Retinal pigment epithelial cell (primary cell): Measurements from ENCODE around the gene SCUBE1.

Experiments used
- DNase-seq: peaks from one replicate; pipeline ENCODE4 v3.0.0-alpha.2; 2010; ENCODE audit warnings: low read depth
- H3K4me3 ChIP-seq: 2 replicates; pipeline ENCODE4 v1.5.1; 2011; ENCODE audit warnings: mild to moderate bottlenecking, low read length, control low read depth, moderate library complexity
- TF ChIP-seq, protein P1 (sequence below): conservative IDR thresholded peaks from 2 replicates; pipeline ENCODE4 v1.5.1; 2011; ENCODE audit warnings: low read depth, low read length, control low read depth, inconsistent platforms

The SCUBE1 gene

DNA sequence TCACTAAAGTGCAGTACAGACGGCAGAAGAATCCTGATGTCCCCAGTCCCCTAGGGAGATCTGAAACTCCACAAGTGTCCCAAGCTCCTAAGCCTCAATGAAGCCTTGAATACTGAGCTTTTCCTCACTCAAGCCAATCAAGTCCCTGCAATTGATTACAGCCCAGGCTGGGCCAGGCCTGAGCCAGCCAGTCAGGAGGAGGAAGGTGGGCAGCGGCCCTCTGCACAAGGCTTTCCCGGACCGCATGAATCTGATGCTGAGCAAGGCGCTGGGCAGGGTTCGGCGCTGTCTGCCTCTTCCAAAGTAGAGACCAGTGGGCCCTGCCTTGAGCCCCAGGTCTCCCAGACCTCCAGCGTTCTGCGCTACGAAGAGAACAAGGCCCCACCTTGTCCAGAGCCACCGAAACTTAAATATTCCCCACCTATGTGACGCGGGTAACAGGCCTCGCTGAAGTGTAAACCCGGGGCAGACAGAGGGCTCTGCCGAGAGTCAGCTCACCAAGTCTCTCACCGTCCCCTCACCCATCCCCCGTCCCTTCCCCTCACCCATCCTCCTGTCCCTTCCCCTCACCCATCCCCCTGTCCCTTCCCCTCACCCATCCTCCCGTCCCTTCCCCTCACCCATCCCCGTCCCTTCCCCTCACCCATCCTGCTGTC lies 63.2 kb downstream of the SCUBE1 start:
- DNase-seq: no peak
- H3K4me3 ChIP-seq: no peak overlapping the region
- TF ChIP-seq, protein P1, sequence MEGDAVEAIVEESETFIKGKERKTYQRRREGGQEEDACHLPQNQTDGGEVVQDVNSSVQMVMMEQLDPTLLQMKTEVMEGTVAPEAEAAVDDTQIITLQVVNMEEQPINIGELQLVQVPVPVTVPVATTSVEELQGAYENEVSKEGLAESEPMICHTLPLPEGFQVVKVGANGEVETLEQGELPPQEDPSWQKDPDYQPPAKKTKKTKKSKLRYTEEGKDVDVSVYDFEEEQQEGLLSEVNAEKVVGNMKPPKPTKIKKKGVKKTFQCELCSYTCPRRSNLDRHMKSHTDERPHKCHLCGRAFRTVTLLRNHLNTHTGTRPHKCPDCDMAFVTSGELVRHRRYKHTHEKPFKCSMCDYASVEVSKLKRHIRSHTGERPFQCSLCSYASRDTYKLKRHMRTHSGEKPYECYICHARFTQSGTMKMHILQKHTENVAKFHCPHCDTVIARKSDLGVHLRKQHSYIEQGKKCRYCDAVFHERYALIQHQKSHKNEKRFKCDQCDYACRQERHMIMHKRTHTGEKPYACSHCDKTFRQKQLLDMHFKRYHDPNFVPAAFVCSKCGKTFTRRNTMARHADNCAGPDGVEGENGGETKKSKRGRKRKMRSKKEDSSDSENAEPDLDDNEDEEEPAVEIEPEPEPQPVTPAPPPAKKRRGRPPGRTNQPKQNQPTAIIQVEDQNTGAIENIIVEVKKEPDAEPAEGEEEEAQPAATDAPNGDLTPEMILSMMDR: no peak

DNA sequence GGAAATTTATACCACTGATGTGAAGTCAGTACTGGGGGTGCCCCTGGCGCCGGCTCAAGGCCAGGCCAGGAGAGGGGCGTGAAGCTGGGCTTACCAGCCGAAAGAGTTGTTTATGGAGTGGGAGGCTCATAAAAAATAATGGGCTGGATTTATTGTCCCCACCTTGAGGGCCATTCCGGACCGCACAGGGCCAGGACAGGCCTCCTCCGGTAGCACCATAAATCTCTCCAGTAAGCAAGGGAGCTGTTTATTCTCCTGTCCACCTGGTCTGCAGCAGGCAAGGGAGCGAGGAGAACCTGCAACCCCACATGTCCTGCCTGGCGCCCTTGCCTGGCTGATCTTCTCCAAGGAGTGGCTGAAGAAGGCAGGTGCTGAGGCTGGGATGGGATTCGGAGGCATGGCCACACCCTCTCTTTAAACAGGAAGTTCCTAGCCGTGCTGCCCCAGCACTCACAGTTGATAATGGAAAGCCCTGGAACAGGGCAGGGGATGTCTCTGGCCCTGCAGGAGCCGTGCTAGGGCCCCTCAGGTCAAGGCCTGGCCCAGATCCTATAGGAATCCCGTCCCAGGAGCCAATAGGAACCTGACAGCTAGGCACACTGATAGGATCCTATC lies 65.1 kb downstream of the SCUBE1 start:
- DNase-seq: no peak

DNA sequence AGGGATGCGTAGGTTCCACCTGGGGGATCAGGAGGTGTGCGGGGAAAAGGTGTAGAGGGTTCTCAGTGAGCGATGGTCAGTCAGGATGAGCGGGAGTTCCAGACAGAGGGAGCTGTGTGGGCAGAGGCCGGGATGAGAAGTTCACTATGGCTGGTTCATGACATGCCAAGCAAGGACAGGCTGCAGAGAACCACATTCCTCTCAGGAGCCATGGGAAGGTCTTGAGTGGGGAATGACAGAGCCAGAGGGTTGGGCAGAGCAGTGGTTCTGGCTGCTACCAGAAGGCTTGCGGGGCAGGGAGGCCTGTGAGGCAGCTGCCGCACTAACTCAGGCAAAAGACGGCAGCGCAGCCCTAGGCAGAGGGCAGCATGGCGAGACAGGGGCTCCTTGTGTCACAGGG lies 66.1 kb downstream of the SCUBE1 start:
- no peak overlapping the region for H3K4me3 ChIP-seq
- TF ChIP-seq, protein P1: no peak
- DNase-seq: no peak

More for the DNA sequence above, 65.1 kb downstream of the SCUBE1 start:
- H3K4me3 ChIP-seq: no peak overlapping the region
- TF ChIP-seq, protein P1: no peak

DNA sequence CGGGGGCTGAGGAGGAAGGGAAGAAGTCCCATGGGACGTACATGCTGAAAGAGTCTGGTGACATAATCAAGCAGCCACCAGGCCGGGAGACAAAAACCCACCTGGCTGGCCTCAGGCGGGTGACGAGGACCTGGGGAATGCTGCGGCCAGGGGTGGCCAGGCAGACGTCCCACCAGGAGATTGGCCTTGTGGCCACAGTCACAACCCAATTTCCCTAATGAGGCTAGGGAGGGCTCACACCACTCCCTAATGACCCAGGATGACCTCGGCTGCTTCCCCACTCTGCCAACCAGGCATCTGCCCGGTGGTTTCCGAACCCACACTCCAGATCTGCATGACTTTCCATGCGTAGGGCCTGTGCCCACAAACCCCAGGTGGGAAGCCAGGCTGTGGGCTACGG lies 66.9 kb downstream of the SCUBE1 start:
- H3K4me3 ChIP-seq: no peak overlapping the region
- no peak for DNase-seq
- TF ChIP-seq, protein P1: no peak

DNA sequence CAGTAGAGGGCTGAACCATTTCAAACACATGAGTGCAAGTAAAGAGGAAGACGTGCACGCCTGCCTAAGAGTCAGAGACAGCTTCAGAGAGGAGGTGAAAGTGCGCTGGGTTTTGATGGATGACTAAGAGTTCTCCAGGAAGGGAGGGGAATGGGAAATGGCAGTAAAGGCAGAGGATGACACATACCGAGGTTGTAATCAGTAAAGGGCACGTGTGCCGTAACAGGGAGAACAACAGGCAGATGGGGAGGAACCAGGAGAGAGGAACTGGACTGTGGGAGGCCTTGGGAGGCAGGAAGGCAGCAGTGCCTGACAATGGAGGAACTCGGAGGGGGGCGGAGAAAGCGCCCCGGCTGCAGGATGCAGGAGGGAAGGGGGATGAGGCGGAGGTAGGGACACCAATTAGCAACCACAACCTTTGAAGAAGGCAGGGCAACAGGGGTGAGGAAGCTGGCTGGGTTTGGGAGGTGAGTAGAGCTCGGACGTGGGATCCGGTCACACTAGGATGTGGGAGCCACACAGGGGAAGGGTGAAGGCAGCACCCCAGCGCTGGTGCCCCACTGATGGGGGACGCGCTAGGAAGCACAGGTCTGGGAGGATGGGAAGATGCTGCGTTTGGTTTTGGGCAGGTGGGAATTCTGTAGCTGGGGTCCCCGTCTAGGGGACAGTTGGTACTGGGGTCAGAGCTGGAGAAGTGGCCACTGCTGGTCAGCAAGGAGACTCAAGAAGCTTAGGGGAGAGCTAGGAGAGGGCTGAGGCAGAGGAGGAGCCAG lies 67.4 kb downstream of the SCUBE1 start:
- TF ChIP-seq, protein P1: no peak
- no peak overlapping the region for H3K4me3 ChIP-seq
- no peak for DNase-seq

DNA sequence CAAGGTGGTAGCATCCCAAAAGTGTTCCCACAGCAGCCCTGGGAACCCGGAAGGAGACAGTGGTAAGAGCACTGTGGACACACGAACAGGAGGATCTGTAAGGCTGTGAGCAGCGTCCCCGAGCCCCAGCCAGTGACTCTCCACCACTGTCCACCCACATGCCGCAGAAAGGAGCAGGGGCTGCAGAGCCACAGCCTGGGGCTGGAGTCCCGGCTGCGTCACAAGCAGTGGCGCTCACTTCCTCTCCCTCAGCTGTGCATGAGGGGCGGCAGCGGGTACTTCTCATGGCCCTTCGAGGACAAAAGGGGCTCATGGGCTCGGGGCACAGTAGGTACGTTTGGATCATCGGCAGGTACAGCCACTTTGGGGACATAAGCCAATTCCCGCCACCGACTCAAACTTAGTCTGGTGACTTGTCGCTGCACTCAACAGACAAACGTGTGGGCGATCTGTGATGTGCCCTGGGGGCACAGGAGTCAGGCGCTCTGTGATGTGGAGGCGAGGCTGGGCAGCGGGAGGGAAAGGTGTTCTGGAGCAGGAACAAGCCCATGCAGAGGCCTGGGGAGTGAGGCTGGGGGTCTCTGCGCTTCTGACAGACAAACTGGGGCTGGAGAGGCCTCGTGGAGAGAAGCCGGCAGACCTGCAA lies 68.5 kb downstream of the SCUBE1 start:
- DNase-seq: no peak

More for the DNA sequence above, 68.5 kb downstream of the SCUBE1 start:
- H3K4me3 ChIP-seq: no peak overlapping the region
- TF ChIP-seq, protein P1: no peak
